ELF-1 (cell line): ENCODE data around the gene AKAP13.
"Not testable (repeated sequence)": the region's sequence is repeated elsewhere in the genome, so short reads cannot be mapped to it uniquely, and the experiment has no call there.

ENCODE experiments used
- DNase-seq: peaks from one replicate; pipeline ENCODE4 v3.0.0-alpha.2; 2016; ENCODE audit warnings: low read depth, low spot score

AKAP13 gene

DNA sequence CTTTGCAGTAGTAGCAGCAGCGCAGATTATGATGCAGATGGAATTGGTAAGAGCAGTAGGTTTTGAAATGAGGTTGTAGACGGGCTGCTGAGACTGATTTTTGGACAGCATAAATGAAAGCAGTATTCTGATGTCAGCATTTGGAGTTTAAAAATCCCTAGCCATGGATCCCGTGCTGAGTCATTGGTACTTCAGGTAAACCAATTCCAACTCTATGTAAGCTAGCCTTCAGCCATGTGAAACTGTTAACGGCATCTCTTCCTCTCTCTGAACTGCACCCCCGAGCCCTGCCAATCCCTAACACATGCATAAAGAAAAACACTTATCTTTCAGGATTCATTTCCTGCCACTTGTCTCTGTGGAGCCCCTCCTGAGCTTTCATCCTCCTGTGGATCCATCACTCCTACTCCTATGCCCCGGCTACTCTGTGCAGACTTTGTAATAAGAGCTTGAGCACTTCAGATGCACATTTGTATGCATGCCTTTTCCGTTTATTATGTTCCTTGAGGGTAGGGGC, 119.0 kb downstream of the AKAP13 start:
- DNase-seq = no peak

DNA sequence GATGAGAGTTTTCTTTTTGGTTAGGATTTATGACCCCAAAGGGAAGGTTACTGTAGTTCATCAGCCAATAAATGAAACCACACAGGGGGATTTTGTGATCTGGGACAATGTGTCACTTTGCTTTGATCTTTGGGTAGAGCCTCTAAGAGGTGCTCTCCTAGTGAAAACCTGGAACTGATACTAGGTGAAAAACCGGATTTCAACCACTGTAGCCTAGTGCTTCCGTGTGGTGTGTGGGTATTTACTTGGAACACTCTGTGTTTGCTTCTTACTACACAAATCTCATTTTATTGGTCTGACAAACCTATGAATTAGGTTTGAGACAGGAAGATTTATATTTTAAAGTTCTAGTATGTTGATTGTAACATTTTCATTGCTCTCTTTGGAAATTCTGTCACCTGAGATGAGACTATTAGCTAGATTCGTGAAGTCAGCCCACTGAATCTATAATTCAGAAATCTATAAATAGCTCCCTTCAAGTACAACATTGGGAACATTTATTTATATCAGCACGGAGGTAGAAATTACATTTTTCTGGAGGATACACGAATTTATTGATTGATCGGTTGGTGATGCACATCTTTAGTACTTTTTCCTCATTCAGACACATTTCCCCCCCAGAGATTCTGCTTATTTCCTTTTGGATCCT, 119.8 kb downstream of the AKAP13 start:
- no peak for DNase-seq

DNA sequence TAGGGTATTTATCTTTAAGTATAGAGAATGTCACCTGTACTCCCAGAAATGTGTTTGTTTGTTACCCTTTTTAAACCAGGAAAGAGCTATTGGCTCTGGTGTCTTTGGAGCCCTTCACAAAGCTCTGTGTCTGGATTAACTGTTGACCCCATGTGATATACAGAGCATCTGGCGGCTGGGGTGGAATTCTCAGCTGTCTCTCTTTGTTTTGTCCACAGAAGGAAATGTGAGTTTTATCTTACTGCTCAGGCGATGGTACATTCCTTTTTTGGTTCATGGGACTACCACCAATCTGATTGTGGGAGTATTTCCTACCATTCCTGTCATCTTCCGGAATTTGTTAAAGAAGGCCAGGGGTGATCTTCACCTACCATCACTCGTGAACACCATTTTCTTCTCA, 120.3 kb downstream of the AKAP13 start:
- peak; percentile 37 for DNase-seq

DNA sequence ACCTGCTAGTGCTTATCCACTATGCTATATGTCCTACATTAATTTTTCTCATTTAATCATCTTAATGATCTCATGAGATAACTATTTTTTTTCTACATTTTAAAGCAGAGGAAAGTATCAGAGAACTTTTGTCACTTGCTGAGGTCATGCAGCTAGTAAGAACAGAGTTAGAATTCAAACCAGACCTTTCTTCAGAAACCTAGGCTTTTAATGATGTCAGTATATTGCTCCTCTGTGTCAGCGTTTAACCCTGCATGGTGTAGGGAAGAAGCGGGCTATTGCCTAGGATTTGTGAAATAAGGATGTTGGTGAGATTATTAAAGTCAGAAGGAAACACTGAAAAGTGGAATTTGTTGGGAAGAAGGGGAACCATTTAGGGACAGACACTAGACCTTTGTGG, 121.2 kb downstream of the AKAP13 start:
- DNase-seq = no peak

DNA sequence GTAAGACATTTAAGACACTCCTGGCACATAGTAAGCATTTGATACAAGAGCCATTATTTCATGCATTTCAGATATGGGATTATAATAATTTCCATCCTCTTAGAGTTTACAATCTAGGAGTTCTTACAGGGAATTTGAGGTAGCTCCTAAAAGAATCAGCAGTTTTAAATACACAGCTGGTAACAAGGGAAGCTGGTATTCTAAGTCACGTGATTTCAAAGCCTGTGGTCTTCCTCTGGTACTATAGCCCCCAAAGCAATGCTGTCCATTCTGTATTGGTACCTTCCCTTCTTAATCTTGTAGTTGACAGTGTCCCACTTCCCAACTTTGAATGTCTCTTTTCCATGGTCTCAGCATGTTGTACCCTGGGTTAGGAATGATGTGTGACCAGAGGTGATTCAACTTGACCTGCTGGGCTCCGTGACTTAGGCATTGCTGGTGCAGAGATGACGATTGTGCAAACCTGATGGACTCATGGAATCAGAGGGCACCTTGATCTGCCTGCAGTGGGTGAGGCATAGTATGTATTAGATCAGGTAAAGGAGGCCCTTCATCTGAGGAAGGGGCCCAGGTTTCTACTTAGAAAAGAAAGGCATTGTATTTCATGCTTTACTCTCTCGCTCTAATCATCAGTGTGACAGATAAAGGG, 122.9 kb downstream of the AKAP13 start:
- no peak for DNase-seq

DNA sequence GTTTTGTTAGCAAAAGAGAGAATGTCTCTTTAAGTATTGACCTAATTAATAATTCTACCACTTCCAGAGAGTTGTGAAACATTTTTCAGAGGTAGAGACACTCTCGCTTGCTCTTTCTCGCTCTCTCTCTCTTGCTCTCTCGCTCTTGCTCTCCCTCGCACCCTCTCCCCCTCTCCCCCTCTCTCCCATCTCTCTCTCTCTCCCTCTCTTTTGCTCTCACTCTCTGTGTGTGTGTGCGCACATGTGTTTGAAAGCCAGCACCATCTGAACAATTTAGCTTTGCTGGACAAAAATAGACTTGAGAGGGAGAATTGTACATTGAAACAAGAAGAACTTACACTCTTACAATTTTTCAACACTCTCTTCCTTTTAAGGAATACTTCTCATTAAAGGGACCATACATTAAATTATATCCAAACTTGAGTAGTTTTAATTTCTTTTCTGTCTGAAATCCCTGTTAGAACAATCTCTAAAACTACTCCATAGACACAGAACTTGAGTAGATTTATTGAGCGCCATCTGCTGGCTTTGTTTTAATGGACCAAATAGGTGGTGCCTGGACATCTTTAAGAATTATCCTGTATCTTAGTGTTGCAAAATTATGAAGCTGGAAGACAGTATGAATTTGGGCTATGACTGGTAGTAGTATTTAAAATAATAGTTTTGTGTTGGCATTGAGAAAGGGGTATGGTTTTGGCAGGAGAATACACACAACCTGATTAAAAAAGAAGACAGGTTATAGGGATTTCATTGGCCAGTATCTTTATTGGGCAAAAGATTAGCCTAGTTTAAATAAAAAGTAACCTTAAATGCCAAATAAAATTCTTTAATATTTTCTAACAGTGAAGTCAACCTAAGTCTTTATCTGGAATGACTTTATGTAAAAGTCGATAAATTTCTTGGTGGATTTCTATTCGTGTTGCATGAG, 124.6 kb downstream of the AKAP13 start:
- no peak for DNase-seq

DNA sequence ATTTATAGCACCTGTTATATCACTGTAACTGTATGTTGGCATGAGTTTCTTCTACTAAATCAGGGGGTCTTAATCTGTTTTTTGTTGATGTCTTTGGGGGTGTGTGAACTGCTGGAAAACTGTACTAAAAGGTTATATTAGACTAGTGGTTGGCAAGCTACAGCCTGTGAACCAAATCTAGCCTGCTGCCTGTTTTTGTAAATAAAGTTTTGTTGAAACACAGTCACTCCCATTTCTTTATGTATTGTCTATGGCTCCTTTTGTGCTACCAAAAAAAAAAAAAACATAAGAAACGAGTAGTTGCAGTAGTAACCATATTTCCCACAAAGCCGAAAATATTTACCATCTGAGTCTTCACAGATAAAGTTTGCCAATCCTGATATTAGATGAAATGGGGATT, 126.7 kb downstream of the AKAP13 start:
- no peak for DNase-seq

DNA sequence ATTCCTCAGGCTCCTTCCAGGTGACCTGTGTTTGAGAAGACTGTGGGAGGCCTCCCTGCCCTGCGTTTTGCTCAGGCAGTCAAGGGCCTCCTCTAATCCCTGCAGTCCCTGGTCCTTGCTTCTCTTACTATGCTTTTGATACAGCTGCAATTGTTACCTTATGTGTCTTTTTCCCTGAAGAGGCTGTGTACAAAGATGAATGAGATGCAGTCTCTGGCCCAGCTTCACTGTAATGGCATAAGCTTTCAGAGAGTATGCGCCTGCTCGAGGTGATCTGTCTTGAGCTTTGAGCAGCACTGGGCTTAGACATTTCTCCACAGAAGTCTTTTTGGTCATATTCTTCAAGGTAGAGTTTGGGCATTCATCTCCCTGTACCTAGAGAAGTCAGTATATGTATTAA, 129.6 kb downstream of the AKAP13 start:
- no peak for DNase-seq

DNA sequence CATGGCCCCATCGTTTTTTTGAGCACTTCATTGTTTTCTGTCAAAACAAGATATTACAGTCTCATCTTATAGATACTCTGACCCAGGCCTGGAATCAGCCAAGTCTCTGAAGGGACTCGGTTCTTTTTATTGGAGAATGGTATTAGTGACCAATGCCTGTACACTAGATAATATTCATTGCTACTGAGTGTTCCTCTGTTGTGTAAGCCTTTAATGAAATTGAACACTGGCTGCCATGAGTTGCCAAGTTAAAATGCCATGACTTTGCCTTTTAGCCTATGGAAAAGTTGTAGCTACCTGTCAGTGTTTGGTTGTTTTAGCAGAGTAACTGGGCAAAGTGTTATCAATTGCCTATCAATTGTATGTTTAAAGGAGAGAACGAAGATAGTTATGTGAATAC, 134.0 kb downstream of the AKAP13 start:
- no peak for DNase-seq

DNA sequence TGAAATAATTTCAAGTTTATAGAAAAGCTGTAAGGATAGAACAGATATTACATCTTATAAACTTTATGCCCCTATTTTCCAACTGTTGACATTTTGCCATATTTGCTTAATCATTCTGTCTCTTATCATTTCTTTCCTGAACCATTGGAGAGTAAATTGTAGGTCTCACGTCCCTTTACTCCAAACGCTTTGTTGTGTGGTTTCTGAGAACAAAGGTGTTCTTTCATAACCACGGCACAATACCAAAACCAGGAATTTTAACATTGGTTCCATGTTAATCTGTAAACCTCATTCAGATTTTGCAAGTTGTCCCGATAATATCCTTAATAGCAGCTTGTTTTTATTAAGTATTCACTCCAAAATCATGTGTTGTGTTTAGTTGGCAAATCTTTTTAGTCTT, 134.8 kb downstream of the AKAP13 start:
- no peak for DNase-seq

DNA sequence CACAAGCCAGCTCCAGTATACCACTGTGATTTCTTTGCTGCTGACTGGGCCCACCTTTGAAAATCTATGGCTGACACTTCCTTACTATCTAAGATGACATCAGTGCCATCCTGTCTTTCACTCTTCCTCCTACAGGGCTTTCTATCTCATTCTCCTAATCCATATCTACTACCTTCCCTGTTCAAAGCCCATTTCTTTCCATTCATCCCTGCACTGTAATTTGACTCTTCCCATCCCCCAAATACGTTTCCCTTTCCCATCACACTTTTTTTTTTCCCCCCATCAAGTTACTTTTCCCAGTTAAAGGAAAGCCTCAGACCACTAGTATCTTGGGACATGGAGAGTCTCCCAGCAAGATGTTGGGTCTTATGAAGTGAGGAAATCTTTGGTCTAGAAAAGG, 136.7 kb downstream of the AKAP13 start:
- no peak for DNase-seq

DNA sequence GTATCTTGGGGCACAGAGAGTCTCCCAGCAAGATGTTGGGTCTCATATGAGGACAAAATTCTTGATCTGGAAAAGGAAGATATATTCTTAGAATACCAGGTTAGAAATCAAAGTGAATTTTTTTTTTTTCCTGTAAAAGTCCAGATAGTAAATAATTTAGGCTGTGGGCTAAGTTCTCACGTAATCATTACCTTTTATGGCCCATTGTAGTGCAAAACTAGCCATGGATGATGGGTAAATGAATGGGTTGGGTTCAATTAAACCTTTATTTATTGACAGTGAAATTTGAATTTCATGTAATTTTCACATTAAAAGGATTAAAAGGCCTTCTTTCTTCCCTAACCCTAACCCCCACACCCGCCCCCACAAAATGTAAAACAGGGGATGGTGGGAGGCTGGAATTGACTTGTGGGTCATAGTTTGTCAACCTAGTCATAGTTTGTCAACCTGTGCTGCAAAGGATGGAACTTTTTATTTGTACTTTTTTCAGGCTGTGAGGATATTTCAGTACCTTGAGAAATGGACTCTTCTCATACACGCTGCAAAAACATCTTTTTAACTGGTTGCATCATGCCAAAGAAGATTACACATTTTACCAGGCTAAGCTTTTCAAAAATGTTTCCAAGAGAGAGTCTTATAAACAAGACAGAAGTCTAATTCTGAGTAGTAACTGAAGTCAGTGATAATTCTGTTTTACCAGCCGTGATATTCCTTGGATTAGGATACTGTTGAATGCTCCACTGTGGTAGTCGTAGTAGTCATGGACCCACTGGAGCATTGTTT, 138.8 kb downstream of the AKAP13 start:
- DNase-seq = no peak

DNA sequence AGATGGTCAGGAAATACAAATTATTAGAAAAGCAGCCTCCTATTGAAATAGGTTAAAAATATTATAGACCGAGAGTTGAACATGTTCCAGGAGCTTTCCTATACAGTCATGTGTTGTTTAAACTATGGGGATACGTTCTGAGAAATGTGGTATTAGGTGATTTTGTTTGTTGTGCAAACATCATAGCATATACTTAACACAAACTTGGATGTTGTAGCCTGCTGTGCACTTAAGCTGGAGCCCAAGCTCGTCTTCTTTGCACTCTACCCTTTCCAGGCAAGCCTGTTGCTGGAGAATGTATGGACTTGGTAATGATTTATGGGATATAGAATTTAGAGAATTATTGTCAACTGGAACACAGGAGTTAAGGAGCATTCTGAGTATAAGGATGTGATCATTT, 140.2 kb downstream of the AKAP13 start:
- no peak for DNase-seq

DNA sequence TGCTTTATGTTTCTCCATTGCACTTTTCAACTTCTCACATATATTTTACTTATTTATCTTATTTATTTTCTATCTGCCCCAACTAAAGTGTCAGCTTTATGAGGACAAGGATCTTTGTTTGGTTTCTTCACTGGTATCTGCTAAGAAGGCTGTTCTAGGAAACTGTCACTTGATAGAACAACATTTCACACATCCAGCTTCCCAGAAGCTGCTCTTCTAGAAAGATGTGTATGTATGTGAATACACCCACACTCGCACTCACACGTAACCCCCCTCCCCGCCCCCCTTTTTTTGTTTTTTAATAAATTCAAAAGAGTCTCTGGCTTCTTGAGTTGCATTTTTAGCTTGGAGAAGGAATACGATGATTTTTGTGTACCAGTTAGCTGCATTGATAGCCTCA, 143.1 kb downstream of the AKAP13 start:
- no peak for DNase-seq

DNA sequence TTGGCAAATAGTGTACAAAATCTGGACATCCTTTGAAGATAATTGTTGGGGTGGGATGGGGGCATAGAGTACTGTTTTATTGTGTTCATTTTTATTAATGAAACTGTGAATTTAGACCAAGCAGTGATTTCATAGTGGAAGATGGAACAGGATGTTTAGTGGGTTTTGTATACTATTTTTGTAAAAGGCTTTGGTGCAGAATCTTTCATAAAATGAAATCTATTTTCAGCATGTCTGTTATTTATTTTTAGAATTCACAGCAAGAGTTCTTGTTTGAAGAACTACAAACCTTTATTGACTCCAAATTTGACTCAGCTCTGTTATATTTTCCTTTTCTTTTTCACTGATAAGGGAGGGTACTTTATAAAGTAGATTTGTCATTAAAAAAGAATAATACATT, 145.4 kb downstream of the AKAP13 start:
- DNase-seq = no peak

DNA sequence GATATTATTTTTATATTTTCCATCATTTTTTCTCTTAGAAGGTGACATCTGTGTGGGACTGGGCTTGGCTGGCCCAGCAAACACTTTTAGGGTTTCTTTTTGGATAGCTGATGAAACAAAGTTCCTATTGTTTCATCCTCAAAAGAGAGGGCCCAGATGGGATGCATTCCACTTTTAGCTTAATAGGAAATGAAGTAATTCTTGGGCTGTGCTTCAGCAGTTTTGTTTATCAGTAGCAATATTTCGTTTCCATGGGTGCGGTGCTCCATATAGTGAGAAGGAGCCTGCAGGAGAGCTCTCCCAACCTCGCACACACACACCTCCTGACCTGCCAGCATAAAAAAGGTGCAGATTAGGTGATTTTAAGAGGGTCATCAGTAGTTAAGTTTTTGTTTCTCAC, 147.5 kb downstream of the AKAP13 start:
- no peak for DNase-seq

DNA sequence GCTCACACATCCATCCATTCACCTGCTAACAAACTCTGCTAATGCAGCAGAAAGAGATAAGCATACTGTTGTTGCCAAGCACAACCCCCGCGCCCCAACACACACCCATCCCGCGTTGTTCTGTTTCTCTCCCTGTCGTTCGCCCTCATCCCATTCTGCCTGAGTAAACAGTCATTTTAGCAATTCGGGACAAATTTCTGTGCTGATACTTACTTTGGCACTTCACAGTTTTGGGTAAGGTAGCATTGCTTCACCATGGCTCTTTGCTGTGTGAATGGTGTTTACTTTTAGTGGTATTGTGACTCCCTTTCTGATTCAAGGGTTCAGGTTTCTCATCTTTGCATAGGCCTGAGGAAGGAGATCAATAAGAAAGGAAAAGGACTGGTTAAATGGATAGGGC, 149.7 kb downstream of the AKAP13 start:
- DNase-seq = no peak

DNA sequence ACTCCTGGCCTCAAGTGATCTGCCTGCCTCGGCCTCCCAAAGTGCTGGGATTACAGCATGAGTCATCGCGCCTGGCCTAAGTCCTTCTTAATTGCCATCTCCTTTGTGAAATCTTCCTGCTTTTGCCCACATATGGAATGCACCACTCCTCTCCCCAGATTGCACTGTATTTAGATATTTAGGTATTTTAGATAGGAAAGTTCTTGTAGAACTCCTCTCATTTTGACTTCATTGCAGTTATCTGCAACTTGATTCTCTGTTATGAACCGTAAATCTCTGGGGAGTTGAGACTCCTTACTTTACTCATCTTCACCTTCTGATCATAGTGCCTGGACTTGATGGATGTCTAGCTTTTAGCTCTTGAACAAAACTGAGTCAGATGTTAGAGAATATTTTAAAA, 150.7 kb downstream of the AKAP13 start:
- DNase-seq = no peak

DNA sequence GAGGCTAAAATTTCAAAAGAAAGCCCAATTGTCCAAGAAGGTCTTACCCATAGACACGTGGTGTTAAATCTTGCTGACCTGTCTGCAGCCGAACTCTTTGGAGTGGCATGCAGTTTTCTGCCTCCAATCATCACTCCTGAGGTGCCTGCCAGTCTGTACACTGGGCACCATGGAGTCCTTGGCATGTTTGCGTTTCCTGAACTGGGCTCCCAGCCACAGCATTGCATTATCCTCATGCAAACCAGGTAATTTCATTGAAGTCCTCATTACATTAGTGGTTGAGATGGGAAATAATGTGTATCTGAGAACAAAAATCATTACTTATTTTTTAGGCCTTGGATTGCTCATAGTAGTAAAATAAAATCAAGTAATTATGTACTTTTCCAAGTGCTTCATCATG, 152.3 kb downstream of the AKAP13 start:
- DNase-seq = no peak

DNA sequence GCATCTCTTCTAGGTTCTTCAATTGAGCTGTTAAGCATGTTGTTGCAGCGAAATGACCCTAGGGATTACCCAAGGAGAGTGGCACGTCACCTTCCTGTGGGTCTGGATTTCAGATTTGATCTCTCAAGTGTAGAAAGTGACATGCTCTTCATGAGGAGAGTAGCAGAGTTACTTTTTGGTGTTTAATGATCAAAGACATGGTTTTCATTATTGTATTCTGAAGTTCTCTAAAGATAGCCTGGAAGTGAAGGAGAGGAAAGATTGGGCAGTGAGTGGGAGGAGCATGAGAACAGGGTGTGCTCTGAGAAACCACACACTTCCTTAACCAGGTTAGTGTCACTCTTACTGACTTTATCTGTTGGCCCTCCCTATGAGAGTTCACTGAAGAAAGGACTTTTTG, 153.6 kb downstream of the AKAP13 start:
- DNase-seq = no peak

DNA sequence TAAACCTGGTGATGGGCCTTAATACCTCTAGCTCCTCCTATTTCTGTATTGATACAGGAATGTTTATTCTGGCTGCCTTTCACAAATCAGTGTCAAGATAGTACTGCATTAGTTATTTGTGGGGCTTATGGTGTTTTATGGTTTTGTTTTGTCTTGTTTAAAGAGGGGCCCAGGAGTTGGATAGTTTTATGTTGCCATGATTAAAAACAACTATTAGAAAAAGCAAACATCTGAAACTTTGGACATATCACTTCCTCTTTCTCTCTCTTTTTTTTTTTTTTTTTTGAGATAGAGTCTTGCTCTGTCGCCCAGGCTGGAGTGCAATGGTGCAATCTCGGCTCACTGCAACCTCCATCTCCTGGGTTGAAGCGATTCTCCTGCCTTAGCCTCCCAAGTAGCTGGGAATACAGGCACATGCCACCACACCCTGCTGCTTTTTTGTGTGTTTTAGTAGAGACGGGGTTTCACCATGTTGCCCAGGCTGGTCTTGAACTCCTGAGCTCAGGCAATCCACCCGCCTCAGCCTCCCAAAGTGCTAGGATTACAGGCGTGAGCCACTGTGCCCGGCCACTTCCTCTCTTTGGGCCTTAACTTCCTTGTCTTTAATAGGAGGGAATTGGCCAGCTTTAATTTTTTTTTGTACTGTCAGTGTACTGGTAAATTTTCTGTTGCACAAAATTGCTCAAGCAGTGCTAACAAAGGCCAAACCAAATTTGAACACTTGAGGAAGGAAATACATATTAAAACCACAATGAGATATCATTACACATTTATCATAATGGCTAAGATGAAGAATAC, 155.3 kb downstream of the AKAP13 start:
- DNase-seq = not testable (repeated sequence)
